Middle frontal gyrus (tissue), 1 donor: ENCODE measurements around the gene ZSWIM5.
"Not testable (repeated sequence)": the region's sequence is repeated elsewhere in the genome, so short reads cannot be mapped to it uniquely, and the experiment has no call there.

Experiments
- DNase-seq: peaks from one replicate; pipeline ENCODE4 v3.0.0-alpha.2; 2015; ENCODE audit warnings: low spot score; ENCODE audit errors: extremely low spot score

The ZSWIM5 gene

DNA sequence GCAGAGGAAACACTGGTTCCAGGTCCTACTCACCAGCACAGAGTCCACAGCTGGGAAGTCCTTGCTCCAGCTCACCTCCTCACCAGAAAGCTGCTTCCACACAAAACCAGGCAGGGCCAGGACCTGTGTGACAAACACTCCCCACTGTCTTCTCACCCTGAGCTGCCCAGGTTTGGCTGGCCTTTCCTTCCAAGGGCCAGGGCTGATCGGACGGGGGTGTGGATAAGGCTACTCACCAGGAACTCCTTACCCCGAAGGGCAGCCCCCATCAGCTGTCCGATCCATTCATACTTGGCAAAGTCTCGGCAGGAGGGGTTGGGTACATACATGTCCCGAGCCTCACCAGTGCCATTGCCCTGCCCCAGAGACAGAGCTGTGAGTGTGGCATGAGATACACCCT lies 200.6 kb downstream of the ZSWIM5 start:
- no peak for DNase-seq

DNA sequence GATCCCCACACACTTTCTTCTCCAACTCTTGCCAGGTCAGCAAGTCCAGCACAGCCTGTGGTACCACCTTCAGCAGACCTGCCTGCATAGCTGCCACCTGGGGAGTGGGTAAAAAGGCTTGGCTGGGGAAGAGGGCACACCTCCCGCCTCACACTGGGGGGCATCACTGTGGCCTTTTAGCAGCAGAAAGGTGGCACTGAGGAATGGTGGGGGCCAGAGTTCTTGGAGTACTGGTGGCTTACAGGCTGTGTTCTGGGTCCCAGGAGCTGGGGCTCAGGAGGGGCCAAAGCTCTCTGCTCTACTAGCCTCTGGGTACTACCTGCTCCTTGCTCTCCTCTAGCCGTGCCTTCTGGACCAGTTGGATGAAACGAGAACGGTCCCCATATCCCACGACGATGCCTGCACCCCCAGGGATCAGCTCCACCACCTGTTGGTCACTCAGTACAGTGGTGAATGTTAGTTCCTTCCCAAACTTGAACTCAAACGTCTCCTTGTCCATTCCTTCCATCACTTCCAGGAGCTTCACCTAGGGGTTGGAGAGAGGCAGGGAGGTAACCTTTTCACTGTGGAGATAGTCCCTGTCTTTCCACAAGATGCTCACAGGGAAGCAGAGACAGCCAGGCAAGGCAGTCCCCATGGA lies 202.0 kb downstream of the ZSWIM5 start:
- no peak for DNase-seq

DNA sequence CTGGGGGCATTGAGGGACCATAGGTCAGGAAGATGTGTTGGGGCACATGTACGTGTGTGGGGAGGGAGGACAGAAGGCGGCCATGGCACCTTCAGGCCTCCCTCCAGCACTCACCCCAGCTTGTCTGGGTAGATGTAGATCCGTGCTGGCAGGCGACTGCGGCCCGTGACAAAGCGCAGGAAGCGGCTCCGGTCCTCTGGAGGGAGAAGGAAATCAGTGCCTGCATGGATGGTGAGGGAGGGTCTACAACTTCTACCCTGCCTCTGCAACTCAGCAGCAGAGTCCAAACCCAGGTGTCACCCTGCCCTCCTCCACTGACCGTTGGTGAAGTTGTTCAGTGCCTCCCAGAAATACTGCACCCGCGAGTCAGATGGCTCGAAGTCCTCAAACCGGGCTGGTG lies 202.7 kb downstream of the ZSWIM5 start:
- no peak for DNase-seq

DNA sequence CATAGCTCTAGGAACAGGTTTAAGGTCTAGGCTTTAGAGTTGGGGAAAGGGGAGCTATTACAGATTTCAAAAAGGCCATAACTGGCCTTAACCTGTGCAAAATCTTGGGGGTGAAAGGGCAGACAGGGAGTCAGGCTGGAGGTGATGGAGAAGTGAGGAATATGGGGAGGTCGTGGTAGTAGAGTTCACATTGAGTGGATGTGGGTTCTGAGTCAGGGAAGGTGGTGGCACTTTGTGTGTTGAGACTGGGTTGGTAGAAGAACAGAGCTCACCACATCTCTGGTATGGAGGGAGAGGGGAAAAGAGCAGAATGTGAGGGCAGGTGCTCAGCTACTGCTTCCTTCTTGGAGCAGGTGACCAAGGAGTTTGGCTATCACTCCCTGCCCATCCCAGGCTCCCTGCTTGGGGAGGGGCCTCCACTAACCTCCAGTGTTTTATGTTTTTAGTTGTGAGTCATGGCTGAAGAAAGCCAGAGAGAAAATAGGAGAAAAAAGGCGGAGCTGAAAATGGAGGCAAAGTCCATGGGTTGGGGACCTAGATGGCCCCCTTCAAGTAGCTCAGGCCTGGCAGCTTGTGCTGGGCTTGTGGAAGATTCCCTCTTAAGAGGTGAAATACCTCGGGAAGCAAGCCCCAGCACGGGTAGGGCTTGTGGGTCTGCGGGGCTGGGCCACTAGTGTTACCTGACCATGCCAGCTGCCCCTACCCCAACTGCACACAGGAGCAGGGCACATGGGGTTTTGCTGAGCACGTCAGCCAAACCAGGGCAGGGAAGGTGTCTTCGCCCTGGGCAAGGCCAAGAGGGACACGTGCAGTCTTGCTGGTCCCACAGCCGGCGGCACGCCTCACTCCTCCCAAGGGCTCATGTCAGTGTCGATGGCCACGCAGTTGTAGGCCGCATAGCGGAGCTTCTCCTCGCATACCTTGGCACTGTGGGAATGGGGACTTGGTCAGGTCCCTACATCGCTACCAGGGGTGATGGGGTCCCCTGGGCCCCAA lies 203.5 kb downstream of the ZSWIM5 start:
- DNase-seq: no peak

DNA sequence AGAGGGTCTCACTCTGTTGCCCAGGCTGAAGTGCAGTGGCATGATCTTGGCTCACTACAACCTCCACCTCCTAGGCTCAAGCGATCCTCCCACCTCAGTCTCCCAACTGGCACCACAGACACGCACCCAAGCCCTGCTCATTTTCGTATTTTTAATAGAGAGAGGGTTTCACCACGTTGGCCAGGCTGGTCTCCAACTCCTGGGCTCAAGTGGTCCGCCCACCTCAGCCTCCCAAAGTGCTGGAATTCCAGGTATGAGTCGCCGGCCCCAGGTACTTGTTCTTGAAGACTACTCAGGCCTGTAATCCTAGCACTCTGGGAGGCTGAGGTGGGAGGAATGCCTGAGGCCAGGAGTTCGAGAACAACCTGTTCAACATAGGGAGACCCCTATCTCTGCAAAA lies 204.8 kb downstream of the ZSWIM5 start:
- not testable (repeated sequence) for DNase-seq

DNA sequence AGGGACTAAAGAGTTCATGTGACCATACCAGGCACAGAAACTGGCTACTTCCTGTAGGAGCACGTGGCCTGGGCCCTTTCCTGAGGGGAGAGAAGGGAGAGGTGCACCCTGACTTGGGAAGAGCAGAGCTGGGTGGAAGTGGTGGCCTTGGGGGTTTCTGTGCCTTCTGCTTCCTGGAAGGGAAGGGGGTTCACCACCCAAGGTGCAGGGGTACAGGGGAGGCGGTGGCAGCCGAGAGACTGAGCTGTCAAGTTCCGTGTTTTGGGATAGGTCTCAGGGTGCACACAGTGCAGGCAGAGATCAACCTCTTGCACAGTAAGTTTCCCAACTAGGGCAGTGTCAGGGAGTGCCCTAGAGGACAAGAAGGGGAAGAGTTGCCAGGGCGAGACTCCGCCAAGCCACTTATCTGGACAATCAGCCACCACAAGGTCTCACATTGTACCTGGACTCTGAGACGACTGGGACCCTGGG lies 205.4 kb downstream of the ZSWIM5 start:
- no peak for DNase-seq

DNA sequence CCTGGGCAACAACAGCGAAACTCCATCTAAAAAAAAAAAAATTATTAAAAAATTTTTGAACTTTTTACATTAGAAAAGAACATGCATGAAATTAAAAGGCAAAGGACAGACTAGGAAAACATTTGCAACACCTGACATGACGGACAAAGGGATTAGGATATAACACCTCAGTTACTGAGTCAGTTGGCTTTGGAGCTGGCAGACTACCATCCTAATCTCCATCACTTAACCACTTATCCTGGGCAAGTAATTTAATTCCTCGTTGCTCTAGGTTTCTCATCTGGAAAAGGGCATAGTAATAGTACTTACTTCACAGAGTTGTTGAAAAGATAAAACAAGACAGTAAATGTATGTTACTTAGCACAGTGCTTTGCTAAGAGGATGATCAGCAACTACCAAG lies 207.2 kb downstream of the ZSWIM5 start:
- no peak for DNase-seq

DNA sequence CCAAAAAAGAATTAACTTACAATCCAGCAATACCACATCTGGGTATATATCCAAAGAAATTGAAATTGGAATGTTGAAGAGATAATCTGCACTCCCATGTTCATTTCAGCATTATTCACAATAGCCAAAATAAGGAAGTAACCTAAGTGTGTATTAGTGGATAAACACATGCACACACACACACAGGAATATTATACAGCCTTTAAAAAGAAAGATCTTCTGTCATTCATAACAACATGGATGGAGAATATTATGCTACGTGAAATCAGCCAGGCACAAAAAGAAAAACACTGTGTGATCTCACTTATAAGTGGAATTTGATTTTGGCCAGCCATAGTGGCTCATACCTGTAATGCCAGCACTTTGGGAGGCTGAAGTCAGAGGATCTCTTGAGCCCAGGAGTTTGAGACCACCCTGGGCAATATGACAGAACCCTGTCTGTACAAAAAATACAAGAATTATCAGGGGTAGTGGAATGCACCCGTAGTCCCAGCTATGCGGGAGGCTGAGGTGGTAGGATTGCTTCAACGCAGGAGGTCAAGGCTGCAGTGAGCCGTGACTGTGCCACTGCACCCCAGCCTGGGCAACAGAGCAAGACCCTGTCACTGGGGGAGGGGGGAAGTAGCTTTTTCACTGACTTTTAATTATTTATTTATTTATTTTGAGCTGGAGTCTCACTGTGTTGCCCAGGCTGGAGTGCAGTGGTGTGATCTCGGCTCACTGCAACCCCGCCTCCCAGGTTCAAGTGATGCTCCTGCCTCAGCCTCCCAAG lies 210.8 kb downstream of the ZSWIM5 start:
- no peak for DNase-seq

DNA sequence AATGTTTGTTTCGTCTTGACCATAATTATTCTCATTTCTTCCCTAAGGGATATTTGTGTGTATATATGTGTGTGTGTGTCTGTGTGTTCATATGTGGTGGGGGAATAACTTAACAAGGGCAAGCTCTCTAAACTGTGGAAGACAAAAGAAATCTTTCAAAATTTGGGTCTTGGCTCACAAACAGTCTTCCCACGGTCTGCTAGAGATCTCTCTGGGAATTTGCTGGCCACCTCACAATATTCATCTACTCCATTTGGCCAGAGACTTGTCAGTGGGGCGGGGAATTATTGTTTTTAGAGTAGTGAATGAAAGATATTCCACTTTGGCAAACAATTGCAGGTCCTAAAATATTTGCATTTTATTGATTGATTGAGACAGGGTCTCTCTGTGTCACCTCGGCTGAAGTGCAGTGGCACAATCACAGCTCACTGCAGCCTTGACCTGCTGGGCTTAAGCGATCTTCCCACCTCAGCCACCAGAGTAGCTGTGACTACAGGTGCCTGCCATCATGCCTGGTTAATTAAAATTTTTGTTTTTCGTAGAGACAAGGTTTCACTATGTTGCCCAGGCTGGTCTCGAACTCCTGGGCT lies 212.0 kb downstream of the ZSWIM5 start:
- DNase-seq: no peak

DNA sequence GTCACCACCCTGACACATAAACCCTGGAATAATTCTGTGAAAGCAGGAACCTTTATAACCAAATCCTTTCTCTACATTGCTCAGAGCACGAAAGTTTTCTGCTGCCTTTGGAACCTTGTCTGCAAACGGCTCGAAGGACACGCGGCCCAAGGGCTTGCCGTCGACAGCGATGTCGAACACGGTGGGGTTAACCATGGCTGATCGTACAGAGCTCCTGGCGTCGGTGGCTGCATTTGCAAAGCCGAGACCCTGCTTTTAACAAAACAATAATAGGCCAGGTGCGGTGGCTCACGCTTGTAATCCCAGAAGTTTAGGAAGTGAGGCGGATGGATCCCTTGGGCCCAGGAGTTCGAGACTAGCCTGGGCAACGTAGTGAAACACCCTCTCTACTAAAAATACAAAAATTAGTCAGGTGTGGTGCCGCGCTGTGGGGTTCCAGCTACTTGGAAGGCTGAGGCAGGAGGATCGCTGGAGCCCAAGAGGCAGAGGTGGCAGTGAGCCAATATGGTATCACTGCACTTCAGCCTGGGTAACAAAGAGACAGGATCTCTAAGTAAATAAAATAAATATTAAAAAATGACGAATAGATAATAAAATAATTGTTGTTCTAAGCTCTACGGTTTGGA lies 217.8 kb downstream of the ZSWIM5 start:
- no peak for DNase-seq

DNA sequence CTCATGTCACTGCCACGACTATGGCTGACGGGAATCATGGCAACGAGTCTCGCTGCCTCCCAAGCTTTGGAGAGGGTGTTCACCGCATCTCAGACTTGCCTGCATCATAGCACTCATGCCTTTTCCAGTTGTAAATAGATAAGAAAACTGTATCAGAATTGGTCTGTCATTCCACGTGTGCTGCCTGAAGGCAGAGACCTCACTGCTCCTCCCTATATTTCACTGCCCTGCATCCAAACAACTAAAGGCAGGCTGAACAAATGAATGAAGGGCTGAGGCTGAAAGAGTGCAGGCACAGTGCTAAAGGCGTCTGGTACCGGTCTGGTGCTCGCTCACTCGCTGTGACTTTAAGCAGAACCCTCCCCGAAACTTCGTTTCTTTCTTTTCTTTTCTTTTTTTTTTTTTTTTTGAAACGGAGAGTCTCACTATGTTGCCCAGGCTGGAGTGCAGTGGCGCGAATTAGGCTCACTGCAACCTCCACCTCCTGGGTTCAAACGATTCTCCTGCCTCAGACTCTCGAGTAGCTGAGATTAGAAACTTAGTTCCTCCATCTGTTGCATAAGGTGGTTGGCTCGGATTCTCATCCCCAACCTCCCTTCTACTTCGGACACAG lies 220.6 kb downstream of the ZSWIM5 start:
- DNase-seq: no peak

DNA sequence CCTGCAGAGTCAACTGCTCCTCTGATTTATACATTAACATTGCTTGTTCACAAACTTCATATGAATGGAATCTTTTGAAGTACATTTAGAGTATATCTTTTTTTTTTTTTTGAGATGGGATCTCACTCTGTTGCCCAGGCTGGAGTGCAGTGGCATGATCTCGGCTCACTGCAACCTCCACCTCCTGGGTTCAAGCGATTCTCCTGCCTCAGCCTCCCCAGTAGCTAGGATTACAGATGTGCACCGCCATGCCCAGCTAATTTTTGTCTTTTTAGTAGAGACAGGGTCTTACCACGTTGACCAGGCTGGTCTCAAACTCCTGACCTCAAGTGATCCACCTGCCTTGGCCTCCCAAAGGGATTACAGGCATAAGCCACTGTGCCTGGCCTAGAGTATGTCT lies 229.0 kb downstream of the ZSWIM5 start:
- not testable (repeated sequence) for DNase-seq

DNA sequence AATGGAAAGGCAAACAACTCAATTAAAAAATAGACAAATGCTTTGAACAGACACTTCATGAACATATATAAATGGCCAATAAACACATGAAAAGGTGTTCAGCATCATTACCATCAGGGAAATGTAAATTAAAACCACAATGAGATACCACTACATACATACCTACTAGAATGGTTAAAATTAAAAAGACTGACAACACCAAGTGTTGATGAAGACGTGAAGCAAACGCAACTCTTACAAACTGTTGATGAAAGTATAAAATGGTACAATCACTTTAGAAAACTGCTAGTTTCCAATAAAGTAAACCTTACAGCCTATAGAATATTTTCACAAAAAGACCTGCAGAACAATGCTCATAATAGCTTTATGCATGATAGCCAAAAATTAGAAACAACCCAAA lies 230.2 kb downstream of the ZSWIM5 start:
- DNase-seq: no peak

DNA sequence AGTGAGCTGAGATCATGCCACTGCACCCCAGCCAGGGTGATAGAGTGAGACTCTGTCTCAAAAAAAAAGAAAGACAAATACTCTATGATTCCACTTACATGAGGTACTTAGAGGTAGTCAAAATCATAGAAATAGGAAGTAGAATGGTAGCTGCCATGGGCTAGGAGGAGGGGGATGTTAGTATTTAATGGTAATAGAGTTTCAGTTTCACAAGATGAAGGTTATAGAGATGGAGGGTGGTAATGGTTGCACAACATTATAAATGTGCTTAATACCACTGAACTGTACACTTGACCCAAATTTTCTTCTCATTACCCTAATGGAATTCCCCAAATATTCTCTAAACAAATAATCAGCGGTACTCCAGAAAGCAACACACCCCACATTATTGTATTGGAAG lies 232.8 kb downstream of the ZSWIM5 start:
- DNase-seq: no peak

DNA sequence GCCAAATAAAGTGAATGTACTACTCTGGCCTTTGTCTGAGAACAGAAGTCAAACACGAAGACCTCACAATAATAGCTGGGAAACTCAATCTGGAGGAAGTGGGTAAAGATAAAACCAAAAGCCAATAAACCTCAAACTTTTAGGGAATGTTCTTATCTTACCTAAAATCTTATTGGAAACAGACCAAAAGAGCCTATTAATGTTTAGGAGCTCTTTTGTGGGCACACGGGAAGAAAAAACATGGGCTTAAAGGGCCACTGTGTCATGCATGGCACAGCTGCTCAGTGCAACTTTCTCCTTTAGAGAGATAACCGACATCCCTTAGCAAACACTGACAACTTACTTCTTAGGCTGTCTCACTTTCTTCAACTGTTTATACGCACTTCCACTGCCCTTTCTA lies 236.1 kb downstream of the ZSWIM5 start:
- DNase-seq: no peak
